ENCODE measurements around the gene RSPO1.

DNA sequence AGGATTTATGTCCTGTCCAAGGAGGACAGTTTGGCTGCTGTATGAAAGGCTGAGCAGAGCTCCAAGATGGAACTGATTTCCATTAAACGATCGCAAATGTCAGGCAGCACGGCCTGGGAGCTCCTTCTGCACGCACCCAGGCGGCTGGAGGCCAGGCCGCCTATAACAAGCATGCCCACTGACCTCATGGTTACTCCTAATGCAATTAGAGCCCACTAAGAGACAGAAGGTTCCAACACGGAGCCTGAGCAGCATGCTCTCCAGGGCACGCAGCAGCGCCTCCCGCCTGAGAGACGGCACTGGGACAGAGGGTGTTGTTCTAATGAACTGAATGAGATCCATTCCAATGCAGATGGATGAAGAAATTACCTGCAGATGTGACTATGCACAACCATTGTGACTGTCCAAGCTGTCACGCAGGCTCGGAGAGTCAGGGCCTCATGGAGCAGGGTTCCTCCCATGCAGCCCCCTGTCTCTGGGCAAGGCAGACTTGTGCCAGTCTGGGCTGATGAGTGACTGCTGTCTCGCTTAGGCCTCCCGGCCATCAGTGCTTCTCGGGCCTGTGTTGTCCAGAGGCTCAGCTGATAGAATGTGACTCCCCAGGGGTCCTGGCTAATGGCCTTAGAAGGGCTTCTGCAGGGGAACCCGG is 32.5 kb upstream of the RSPO1 start:
- TF ChIP-seq, protein P1, sequence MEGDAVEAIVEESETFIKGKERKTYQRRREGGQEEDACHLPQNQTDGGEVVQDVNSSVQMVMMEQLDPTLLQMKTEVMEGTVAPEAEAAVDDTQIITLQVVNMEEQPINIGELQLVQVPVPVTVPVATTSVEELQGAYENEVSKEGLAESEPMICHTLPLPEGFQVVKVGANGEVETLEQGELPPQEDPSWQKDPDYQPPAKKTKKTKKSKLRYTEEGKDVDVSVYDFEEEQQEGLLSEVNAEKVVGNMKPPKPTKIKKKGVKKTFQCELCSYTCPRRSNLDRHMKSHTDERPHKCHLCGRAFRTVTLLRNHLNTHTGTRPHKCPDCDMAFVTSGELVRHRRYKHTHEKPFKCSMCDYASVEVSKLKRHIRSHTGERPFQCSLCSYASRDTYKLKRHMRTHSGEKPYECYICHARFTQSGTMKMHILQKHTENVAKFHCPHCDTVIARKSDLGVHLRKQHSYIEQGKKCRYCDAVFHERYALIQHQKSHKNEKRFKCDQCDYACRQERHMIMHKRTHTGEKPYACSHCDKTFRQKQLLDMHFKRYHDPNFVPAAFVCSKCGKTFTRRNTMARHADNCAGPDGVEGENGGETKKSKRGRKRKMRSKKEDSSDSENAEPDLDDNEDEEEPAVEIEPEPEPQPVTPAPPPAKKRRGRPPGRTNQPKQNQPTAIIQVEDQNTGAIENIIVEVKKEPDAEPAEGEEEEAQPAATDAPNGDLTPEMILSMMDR (IDR thresholded peaks at IDR 0.05) = no peak
- TF ChIP-seq POLR2A (IDR thresholded peaks at IDR 0.05) = no peak
